ENCODE measurements around the gene LINC01488.
A peak's percentile ranks its signal among the peaks of the same experiment; 100 is the strongest.

The LINC01488 gene

DNA sequence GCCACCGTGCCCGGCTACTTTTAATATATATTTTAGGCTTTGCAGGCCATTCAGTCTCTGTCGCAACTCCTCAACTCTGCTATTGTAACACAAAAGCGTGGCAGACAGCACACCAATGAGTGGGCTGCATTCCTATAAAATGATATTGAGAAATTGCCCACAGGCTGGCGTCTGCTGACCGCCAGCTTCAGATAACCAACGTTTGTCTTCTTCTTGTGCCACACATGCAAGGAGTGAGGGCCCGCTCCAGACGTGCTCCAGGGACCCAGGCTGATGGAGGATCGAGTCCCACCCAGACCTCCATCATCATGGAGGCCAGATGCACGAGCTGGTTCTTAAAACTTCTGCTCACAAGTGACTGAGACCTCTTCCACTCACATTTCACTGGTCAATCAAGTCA lies 35.4 kb upstream of the LINC01488 start:
- no peak for DNase-seq

DNA sequence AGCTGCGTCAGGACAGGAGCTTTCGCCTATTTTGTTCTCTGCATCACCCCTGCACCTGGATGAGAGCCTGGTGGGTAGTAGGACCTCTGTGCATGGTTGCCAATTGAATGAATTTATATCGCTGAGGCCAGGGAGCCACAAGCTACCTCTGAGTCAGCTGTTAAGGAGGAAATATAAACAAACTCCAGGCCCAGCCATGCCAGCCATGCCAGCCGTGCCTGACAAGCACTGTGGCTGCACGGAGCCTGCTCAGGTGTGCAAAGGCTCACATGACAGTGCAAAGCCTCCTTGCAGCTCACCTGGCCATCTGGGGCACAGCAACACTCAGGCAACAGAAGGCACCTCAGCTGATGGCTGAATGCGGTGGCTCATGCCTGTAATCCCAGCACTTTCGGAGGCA lies 33.7 kb upstream of the LINC01488 start:
- no peak for DNase-seq

GRCh38 chr11:69448471-69449284 lies 32.8 kb upstream of the LINC01488 start:
- DNase-seq = no peak

DNA sequence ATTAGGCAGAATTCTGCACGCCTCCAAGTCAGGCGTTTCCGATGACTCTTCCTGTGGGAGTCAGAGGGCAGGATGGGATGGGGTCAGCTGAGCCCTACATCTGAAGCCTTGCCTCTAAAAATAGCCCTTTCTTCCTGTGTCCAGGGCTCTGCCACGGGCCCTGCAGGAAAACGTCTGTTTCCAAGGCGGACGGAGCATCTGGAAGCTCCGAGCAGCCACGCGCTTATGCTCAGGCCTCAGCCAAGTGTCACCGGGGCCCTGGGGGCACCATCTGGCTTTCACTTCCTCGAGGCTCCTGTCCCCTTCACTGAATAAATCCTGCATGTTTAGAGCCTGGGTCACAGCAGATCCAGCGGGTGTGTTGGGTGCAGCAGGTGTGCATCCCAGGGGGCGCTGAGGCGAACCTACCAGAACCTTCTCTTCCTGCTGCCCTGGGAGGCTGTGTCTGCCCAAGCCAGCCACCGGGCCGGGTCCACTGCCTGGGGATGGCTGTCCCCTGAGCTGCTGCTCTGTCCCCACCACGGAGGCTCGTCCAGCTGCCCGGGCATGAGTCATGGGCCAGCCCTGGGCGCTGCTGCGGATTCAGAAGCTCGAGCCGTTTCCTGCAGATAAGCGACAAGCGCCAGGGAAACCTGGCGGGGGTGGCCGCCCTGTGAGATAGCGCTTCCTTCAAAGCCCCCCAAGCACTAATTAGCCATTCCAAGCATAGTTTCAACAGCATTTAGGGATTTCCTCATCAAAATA lies 32.0 kb upstream of the LINC01488 start:
- DNase-seq = no peak

GRCh38 chr11:69450064-69450856 lies 31.2 kb upstream of the LINC01488 start:
- DNase-seq = no peak

DNA sequence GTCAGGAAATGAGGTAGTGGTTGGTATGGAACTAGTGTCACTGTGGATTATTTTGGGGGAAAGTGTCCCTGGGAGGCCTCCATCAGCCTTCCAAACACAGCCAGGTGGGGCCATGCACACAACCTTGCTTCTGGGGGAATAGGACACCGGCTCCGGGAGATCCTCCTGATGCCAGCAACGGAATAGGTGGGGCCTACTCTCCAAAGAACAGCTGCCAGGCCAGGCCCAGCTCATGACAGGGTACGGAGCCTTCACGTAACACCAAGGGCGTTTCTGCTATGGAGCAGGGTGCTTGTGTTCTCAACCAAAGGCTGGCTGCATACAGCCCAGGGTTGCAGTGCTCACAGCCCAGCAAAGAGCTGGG lies 30.6 kb upstream of the LINC01488 start:
- no peak for DNase-seq

GRCh38 chr11:69451289-69451688 lies 30.2 kb upstream of the LINC01488 start:
- no peak for DNase-seq

GRCh38 chr11:69452206-69452987 lies 29.1 kb upstream of the LINC01488 start:
- DNase-seq = no peak

DNA sequence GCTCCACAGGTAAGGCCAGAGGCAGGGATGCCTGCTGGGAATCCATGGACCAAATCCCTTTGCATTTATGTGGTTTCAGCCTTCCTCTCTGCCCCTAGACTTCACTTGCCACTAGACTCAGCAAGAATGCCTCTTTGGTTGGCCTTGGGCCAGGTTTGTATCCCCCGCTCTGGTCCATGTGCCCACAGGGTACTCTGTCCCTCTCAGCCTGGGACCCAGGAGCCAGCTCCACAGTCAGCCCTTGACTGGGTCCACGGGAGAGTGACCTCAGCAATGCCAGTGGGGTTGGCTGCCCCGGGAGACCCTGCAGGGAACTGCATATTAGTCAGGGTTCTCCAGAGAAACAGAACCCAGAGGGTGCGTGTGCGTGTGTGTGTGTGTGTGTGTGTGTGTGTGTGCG lies 28.3 kb upstream of the LINC01488 start:
- no peak for DNase-seq

DNA sequence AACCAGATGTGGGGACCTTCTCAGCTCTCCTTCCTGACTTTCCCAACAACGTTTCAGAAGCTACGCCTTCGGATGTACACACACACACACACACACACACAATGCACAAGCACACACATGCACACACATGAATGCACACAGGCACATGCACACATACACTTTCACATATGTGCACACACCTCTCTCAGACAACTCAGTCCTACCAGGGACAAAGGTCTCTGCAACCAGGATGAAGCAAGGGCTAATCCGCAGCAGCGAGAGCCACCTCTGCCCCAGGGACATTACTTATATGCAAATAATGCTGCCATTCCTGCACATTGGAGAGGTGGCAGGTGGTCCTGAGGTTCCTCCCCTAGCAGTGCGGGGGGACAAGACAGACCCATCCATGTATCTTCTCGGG lies 27.4 kb upstream of the LINC01488 start:
- DNase-seq = no peak

DNA sequence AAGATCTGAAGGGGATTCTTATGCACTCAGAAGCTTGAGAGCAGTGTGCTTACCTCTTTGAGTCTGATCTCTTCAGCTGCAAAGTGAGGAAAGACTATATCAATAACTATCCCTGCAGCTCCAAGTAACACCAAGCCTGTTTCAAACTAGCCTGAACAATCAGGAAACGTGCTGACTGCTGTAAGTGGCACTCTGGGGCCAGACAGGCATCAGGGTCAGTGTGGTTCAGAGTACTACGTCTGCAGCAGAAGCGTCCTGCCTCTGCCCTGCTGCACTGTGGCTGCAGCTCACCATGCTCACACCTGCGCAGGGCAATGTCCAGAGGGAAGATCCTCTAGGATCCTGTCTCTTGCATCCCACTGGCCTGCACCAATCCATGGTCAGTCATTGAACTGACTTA lies 25.5 kb upstream of the LINC01488 start:
- no peak for DNase-seq

GRCh38 chr11:69456712-69457111 lies 24.8 kb upstream of the LINC01488 start:
- DNase-seq = no peak

- no peak for DNase-seq
Measured at GRCh38 chr11:69459848-69460539, 21.5 kb upstream of the LINC01488 start.

GRCh38 chr11:69460540-69461257 lies 20.8 kb upstream of the LINC01488 start:
- DNase-seq = no peak

GRCh38 chr11:69461272-69461962 lies 20.0 kb upstream of the LINC01488 start:
- no peak for DNase-seq

DNA sequence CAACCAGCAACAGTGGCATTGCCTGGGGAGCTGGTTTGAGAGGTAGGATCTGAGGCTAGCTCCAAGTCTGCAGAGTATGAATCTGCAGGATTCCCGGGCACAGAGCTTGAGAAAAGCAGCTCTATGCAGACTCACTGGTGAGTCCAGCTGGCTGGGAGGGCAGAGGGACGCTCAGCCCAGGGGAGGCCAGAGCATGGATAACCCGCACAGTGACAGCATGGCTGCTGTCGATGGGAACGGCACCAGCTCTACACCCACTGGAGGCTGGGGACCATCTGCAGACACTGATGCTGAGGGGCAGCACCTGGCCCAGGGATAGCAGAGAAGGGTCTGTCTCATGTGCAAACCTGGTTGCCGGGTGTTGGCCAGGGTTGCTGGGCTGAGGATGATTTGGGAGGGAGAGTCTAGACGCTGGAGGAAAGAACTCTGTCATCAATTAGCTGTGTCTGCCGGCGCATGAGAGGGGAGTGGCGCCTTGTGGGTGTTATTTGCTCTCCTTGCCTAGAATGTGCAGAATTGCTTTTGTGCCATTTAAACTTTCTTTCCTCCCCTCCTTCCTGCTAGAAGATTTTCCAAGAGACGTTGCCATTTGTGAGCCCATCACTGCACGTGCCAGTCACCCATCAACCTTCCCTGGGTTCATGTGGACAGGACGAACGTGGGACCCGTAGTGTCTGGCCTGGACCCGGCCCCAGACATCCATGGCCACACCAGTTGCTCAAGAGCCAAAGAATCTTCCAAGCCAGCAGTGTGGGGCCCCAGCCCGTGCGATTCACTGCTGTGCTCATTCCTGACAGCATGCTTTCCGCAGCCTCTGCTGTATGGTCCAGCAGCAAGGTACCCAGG lies 19.1 kb upstream of the LINC01488 start:
- DNase-seq = no peak

DNA sequence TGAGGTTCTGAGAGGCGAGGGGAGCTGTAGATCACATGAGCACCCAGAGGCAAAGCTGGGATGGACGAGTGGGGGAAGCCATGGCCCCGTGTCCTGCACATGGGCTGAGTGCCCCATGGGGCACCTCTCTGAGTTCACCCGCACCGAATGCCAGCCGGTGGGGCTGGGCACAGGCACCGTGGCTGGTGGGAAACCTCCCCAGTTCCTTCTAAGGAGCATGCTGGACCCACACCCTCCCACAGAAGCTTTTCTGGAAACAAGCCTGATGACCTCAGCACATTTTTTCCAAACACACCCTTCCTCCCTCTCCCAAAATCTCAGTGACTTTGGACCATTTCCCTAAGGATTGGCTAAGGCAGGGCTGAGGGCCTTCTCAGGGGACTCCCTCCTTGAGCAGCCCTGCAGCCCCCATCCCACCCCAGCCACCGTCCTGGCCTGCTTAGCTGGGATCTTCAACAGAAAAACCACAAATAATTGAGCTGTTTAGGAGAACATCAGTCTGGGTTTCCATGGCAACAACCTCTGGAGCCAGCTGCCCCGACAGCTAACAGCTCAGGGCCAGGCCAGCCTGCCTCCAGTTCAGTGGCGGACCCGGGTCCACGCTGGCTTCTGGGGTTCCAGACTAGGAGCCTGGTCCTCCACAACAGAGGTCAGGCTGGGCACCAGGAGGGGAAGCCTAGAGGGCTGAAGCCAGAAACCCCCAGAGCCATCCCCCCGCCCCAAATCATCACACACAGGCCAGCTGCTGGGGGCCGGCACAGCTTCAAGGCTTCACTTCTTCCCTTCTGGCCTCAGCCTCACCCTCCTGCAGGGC lies 18.1 kb upstream of the LINC01488 start:
- peak in 1 of 2 experiments; percentile 17 for DNase-seq

- no peak for DNase-seq
Measured at GRCh38 chr11:69463995-69464960, 17.2 kb upstream of the LINC01488 start.
